GM21786 (cell line): Measurements from ENCODE around the gene UBE4B.
"Not testable (repeated sequence)": the region's sequence is repeated elsewhere in the genome, so short reads cannot be mapped to it uniquely, and the experiment has no call there.

Source experiments
- ATAC-seq: cut with Tn5 transposase; IDR thresholded peaks from one replicate; pipeline ENCODE4 v1.9.1; 2021; ENCODE audit not compliant: unreplicated experiment

UBE4B gene

DNA sequence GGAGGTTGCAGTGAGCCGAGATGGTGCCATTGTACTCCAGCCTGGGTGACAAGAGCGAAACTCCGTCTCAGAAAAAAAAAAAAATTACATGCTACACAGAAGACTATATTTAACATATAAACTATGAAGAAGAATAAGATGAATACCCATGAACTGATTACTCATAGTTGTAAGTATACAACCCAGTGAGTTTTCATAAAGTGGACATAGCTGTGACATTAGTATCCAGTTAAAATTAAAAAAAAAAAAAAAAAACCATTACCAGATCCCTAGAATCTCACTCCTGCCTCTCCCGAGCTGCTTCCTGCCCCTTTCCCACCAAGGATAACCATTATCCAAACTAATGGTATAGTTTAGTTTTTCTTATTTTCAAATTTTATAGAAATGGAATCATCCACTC lies 37.4 kb downstream of the UBE4B start:
- no peak for ATAC-seq

DNA sequence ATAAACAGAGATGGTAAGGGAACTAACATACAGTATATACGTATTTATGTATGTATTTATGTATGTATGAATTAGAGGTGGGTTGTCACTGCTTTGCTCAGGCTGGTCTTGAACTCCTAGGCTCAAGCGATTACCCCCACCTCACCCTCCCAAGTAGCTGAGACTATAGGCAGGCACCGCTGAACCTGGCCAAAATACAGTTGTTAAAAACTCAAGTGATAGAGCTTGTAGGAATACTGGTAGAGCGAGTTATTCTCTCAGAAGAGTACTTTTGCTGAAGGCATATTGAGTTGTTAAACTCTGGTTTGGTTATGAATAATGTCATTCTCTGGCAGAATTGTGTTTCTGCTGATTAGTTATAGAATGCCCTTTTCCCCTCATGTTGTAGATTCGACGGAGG lies 38.9 kb downstream of the UBE4B start:
- ATAC-seq: no peak

DNA sequence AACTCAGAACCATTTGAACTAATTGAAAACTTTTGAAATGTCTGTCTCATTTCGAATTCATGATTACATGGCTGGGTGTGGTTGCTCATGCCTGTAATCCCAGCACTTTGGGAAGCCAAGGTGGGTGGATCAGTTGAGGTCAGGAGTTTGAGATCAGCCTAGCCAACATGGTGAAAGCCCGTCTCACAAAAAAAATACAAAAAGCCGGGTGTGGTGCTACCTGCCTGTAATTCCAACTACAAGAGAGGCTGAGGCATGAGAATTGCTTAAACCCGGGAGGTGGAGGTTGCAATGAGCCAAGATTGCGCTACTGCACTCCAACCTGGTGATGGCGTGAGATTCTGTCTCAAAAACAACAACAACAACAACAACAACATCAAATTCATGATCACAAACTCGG lies 40.6 kb downstream of the UBE4B start:
- not testable (repeated sequence) for ATAC-seq

DNA sequence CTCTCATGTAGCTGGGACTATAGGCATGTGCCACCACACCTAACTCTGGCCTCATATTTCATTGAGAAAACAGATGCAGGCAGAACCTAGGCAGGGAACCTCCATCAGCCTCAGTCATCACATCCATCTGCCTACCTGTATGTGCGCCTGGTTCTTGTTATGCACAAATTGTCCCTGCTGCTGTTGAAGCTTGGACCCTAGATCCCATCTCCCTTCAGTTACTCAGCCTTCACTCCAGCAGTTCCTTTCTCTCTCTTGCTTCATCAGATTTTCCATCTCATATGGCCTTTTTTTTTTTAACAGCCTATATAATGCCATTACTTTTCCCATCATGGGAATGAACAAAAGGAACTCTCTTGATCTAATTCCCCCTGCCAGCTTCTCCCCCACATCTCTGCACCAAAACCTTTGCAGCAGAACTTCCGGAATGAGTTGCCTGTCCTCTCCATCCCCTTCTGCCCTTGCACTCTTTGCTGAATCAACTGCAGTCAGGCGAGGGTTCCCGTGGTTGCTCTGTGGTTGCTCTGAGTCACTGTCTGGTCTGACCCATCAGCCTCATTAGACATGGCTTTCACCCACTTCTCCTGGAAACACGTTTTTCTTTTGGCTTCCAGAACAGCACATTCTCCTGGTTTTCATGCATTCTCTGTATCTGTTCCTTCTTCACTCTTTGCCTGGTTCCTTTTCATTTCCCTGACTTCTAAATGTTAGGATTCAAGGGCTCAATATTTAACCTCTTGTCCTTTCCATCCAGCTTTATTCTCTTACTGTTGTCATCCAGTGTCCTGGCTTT lies 41.5 kb downstream of the UBE4B start:
- no peak for ATAC-seq

DNA sequence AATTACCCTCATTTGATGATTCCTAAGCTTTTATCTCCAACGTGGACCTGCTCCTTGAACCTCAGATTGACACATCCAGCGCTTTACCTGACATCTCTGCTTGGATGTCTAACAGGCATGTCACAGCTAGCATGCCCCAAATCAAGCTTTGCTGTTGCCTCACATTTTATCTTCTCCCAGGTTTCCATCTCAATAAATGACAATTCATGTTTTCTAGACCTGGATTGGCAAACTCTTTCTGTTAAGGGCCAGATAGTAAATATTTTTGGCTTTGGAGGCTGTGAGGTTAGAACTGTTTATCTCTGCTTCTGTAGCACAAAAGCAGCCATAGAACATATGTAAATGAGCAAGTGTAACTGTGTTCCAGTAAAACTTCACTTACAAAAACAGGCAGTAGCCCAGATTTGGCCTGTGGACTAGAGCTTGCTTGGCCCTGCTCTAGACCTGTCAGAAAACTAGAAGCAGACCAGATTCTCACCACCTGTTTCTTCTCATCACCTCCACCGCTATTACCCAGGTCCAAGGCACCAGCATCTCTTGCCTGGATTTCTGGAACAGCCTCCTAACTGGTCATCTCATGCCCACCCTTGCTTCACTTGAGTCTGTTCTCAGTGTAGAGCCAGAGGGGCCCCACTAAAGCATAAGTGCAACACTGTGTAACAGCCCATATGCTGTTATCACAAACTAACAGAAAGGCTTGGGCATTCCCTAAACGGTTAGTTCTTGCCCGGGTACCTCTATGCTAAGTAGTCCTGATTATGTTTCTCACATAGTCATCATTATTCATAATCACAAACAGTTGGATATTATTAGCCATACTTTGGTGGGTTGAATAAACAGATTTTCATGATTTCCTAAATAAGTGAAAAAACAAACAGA lies 42.3 kb downstream of the UBE4B start:
- no peak for ATAC-seq

DNA sequence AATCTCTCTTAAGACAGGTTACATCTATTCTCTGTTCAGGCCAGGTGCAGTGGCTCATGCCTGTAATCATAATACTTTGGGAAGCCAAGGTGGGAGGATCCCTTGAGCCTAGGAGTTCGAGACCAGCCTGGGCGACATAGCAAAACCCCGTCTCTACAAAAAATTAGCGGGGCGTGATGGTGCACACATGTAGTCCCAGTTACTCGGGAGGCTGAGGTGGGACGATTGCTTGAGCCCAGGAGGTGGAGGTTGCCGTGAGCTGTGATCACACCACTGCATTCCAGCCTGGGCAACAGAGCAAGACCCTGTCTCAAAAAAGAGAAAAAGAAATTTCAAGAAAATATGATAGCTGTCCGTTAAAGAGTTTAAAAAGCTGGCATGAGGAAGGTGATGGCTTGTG lies 43.0 kb downstream of the UBE4B start:
- no peak for ATAC-seq

DNA sequence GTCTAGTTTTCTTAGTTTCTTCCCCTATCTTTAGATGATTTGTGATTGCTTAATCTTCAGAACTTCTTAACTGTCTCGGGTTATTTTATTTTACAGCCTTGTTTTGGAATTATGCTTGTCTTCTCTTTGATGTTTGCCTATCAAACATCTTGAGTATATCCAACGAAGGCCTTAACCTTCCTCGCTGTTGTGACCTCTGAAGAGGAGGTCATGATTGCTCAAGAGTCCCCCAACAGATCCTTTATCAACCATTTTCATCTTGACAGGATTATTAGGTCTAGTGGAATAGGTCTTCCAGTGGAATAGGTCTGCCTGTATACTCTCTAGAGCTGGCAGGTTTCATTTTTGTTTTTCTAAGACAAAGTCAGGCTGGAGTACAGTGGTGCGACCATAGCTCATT lies 45.7 kb downstream of the UBE4B start:
- no peak for ATAC-seq

DNA sequence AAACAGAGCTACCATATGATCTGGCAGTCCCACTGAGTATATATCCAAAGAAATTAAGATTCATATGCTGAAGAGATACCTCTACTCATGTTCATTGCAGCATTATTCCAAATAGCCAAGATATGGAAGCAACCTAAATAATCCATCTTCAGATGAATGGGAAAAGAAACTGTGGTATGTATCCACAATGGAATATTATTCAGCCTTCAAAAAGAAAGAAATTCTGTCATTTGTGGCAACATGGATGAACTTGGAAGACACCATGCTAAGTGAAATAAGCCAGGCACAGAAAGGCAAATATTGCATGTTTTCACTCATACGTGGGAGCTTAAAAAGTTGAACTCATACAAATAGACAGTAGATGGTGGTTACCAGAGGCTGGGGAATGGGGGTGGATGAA lies 47.8 kb downstream of the UBE4B start:
- ATAC-seq: no peak

DNA sequence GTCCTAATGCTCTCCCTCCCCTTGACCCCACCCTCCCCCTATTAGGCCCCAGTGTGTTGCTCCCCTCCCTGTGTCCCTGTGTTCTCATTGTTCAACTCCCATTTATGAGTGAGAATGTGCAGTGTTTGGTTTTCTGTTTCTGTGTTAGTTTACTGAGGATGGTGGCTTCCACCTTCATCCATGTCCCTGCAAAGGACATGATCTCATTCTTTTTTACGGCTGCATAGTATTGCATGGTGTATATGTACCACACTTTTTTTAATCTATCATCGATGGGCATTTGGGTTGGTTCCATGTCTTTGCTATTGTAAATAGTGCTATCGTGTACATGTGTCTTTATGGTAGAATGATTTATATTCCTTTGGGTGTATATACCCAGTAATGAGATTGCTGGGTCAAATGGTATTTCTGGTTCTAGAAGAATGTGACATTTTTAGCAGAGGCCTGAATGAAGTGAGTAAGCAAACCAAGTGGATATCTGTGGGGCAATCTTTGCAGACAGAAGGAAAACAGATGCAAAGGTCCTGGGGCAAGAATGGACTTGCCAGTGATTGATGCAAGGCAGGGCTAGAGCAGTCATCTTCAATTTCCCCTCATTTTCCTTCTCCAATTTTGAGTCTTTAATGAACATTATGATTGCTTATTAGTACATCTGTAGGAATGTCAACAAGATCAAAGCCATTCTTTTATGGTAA lies 50.2 kb downstream of the UBE4B start:
- no peak for ATAC-seq

DNA sequence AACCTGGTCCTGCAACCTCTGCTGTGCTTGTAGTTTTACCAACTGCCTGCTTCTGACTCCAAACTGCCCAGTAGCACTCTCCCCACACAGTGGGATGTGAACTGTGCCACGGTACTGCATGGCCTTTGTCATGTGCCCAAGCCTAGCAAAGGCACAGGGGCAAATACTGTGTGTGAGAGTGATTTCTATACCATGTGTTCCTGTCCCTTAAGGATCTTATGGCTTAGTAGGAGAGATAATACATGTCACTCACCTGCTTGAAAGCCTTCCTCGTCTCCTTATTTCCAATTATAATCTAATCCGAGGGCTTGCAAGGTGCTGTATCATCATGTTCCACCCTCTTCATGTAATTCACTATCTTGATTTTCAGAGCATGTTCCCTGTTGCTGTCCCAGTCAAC lies 51.3 kb downstream of the UBE4B start:
- no peak for ATAC-seq

DNA sequence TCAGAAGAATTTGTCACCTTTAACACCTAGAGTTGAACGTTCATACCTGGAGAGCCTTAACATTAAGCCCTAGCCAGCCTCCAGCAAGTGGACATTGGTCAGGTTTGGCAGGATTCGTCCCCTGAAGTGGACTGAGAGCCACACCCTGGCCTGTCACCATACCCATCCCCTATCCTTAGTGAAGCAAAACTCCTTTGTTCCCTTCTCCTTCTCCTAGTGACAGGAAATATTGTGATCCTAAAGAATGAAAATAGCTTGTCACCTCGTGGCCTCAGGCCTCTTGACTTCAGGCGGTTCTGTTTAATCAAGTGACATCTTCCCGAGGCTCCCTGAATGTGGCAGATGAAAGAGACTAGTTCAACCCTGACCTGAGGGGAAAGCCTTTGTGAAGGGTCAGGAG lies 52.3 kb downstream of the UBE4B start:
- ATAC-seq: no peak

DNA sequence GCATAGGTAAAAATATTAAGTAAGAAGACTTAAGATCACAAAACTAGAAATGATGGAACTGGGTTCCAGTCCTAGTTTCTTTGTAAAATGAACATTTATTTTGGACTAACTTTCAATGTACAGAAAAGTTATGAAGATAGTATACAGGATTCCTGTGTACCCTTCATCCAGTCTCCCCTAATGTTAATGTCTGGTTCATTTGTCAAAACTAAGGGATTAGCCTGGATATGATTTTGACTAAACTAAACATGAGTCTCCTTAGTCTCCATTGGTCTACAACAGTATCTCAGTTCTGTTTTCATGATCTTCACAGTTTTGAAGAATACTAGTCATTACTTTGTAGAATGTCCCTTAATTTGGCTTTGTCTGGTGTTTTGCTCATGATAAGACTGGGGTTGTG lies 54.5 kb downstream of the UBE4B start:
- no peak for ATAC-seq

DNA sequence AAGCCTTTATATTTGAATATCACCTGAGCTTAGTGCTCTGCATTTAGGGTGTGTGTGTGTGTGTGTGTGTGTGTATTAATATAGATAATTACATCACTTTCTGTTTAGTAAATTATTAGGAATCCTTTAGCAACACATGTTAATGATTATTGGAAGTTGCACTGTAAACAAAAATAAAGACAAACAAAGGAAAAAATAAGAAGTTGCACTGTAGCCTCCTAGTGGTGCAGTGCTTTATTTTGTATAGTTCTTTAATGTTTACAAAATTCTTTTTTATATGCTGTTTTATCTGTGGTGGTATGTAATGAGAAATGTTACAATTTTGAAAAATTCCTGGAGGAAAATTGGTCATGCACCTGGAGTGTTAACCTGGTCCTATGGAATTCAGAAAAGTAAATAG lies 69.2 kb downstream of the UBE4B start:
- ATAC-seq: no peak

DNA sequence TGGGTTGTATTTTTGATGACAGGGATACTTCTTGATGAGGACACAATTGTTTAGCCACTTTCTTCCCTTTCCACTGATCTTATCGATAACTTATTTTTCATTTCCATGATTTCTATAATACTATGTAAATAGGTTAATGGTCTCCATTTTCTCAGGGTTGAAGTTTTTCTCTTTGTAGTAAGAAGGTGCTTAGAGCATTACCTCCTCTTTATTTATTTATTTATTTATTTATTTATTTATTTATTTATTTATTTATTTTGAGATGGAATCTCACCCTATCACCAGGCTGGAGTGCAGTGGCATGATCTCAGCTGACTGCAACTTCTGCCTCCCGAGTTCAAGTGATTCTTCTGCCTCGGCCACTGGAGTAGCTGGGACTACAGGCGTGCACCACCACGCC lies 70.4 kb downstream of the UBE4B start:
- ATAC-seq: no peak

DNA sequence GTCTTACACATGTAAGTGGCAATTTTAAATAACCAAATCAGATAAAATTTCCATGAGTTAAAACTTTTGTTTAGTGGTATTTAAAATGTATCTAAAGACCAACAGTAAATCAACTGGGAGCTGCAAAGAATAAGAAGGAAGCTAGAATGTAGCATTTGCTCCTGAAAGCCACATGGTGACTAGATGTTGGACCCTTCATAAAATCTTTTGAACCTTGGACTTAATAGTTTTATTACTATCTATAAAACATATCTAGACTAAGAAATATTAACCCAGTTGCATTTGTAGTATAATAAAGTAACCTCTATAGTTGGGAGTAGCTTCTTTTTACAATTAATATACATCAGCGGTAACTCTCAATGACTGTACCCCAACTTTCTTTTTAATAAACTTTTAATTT lies 72.1 kb downstream of the UBE4B start:
- ATAC-seq: no peak

DNA sequence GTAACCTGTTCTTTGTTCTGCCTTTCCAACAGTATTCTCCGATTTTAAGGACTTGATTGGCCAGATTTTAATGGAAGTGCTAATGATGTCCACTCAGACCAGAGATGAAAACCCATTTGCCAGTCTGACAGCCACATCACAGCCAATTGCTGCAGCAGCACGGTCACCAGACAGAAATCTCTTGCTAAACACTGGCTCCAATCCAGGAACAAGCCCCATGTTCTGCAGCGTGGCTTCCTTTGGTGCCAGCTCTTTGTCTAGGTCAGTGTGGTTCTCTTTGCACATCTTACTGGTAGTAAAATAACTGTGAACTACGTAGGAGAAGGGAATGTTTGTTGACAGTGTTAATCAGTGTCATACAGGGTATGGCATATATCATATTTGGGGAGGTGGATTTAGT lies 72.7 kb downstream of the UBE4B start:
- no peak for ATAC-seq

DNA sequence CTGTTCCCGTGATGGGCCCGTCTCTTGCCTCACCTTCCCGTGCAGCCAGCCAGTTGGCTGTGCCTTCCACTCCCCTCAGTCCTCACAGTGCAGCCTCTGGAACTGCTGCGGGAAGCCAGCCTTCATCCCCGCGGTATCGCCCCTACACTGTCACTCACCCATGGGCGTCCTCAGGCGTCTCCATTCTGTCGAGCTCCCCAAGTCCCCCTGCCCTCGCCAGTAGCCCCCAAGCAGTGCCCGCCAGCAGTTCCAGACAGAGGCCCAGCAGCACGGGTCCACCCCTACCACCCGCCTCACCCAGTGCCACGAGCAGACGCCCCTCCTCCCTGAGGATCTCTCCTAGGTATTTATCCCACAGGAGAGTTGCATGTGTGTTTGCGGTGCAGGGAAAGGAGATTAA lies 73.5 kb downstream of the UBE4B start:
- no peak for ATAC-seq

DNA sequence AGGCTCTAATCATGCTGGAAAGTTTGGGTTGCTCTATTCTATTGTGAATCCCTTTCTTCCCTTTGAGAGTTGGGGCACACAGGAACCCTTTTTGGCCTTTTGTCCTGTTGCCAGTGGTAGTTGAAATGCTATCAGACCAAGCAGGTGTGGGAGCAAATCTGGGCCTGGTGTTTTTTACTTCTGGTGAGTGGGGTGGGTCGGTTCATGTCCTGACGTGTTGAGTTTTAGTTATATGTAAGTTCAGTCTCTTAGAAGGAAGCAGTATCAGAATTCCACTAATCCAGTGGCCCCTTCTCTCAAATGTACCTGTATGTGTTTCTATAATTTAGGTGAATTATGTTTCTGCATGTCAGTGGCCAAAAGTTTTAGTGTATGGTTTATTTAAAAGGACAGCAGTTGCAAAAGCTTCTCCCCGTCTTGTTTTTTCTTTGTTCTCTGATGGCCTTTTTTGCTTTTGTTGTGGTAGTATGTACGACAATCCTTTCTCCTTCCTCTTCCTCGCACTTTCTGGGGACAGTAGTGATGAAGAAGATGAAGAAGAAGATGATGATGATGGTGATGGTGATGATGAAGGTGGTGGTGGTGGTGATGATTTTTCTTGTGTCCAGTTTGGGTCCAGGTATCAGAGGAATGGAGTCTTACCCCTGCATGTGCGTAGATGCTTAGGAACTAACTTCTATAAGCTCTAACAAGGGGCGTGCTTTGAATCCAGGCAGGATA lies 74.2 kb downstream of the UBE4B start:
- ATAC-seq: no peak

DNA sequence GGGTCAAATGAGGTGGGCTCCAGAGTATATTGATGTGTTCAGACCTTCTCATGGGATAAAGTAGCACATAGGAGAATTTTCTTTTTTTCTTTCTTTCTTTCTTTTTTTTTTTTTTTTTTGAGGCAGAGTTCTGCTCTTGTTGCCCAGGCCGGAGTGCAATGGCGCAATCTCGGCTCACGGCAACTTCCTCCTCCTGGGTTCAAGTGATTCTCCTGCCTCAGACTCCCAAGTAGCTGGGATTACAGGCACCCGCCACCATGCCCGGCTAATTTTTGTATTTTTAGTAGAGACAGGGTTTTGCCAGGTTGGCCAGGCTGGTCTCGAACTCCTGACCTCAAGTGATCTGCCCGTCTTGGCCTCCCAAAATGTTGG lies 74.7 kb downstream of the UBE4B start:
- ATAC-seq: not testable (repeated sequence)

DNA sequence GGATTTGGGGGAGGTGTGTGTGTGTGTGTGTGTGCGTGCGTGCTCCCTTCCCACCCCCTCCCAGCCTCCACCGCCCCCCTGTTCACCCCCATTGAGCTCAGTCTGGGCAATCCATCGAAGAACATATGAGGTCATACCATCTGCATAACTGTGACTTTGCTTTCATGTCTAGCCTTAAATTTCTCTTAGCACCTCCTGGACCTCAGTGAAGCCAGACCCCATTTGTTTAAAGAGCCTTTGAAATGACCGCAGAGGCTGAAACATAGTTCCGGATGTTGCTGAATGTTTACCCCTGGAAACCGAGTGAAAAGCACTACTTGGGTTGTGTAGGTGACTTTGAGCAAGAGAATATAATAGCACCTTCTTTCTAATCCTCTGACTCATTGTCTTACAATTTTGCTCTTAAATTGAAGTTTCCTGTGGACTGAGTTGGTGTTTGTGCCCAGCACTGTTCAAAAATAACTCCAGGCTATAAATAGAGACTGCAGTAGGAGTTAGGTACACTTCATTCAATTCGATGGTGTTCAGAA lies 75.4 kb downstream of the UBE4B start:
- no peak for ATAC-seq
